OCI-LY7 (cell line): ENCODE results near the gene INSR.

Experiments
- CTCF ChIP-seq: fragments of 200-600 bp; sonication (generic); conservative IDR thresholded peaks from 2 replicates; pipeline ENCODE4 v1.5.1; 2014; ENCODE audit warnings: mild to moderate bottlenecking, antibody characterized with exemption, low read length, moderate library complexity, mixed read lengths
- EZH2phosphoT487 ChIP-seq: fragments of 200-600 bp; sonication (generic); IDR thresholded peaks from 2 replicates; pipeline ENCODE4 v1.6.1; 2018; ENCODE audit warnings: low read depth, borderline replicate concordance, mild to moderate bottlenecking, mixed run types, antibody characterized with exemption, low read length, moderate library complexity, mixed read lengths

GRCh38 chr19:7187605-7188339, 106.4 kb downstream of the INSR start:
- TF ChIP-seq CTCF (no peak), EZH2phosphoT487 (no peak)
